H1 (cell line): ENCODE data around the gene TCF21. TPM values are rescaled to one million over a fixed set of nuclear protein-coding genes. Genes with fewer than 3 reads are reported as not detected.
A peak's percentile ranks its signal among the peaks of the same experiment; 100 is the strongest.

Experiments
- CTCF ChIA-PET: fragments of 300-600 bp; sonication (Branson Sonifier 250); formaldehyde crosslinking; loops from one replicate; lab custom pipeline; 2021; ENCODE audit not compliant: partially characterized antibody; lab: Charles Lee
- POLR2A ChIA-PET: fragments of 300-600 bp; sonication (Branson Sonifier 250); formaldehyde crosslinking; loops from one replicate; lab custom pipeline; 2021; ENCODE audit warnings: inconsistent platforms; ENCODE audit not compliant: partially characterized antibody; lab: Charles Lee
- DNase-seq, 2 experiments: peaks; one replicate each; pipeline versions ENCODE4 v3.0.0 to v3.0.0-alpha.2; 2010 to 2022; ENCODE audit warnings: low spot score in 2 of 2, low read depth in 1 of 2, mixed read lengths in 1 of 2
- FAIRE-seq: peaks from 2 replicates; lab custom pipeline; 2011; peaks lifted over from hg19 to GRCh38; lab: Jason Lieb, UNC
- H2AFZ ChIP-seq: 2 replicates; pipeline ENCODE4 v1.8.1; 2012; ENCODE audit warnings: low read length, inconsistent platforms
- H2AK5ac ChIP-seq: 2 replicates; pipeline ENCODE4 v1.6.1; 2013; ENCODE audit warnings: low read depth, low read length
- H2BK120ac ChIP-seq: replicated peaks from 2 replicates; pipeline ENCODE3; 2013; ENCODE audit warnings: low read depth, low read length, inconsistent platforms
- H2BK12ac ChIP-seq: 2 replicates; pipeline ENCODE4 v1.6.1; 2013; ENCODE audit warnings: low read depth, low read length
- H2BK15ac ChIP-seq: 2 replicates; pipeline ENCODE4 v1.6.1; 2013; ENCODE audit warnings: low read length
- H2BK20ac ChIP-seq: 2 replicates; pipeline ENCODE4 v1.6.1; 2013; ENCODE audit warnings: low read length
- H2BK5ac ChIP-seq: 2 replicates; pipeline ENCODE4 v1.6.1; 2013; ENCODE audit warnings: low read depth, low read length
- H3K14ac ChIP-seq: 2 replicates; pipeline ENCODE4 v1.6.1; 2013; ENCODE audit warnings: inconsistent platforms; ENCODE audit not compliant: insufficient read length
- H3K18ac ChIP-seq: 2 replicates; pipeline ENCODE4 v1.6.1; 2013; ENCODE audit warnings: low read length; ENCODE audit errors: extremely low read depth
- H3K23ac ChIP-seq: 2 replicates; pipeline ENCODE4 v1.6.1; 2013; ENCODE audit warnings: inconsistent platforms; ENCODE audit not compliant: insufficient read length
- H3K23me2 ChIP-seq: 2 replicates; pipeline ENCODE4 v1.6.1; 2013; ENCODE audit warnings: low read depth, low read length
- H3K27ac ChIP-seq: 2 replicates; pipeline ENCODE4 v1.6.1; 2011; ENCODE audit warnings: low read depth, low read length, inconsistent platforms
- H3K27me3 ChIP-seq, 4 experiments: replicated peaks in 1 of 4; 1 replicate in 1 of 4; 2 replicates in 3 of 4; pipeline versions ENCODE4 v1.6.1 to v1.8.1; 2011 to 2013; ENCODE audit warnings: low read length in 3 of 4, mild to moderate bottlenecking in 3 of 4, inconsistent platforms in 2 of 4, mixed read lengths in 2 of 4, moderate library complexity in 1 of 4; ENCODE audit not compliant: control insufficient read depth in 3 of 4, insufficient read depth in 3 of 4; ENCODE audit errors: extremely low read depth in 1 of 4
- H3K36me3 ChIP-seq, 4 experiments: 2 replicates each; pipeline versions ENCODE4 v1.6.1 to v1.8.1; 2011 to 2013; ENCODE audit warnings: mild to moderate bottlenecking in 4 of 4, low read length in 3 of 4, moderate library complexity in 2 of 4, control low read depth in 1 of 4, inconsistent platforms in 1 of 4; ENCODE audit not compliant: insufficient read depth in 4 of 4, control insufficient read depth in 2 of 4
- H3K4ac ChIP-seq: replicated peaks from 2 replicates; pipeline ENCODE3; 2013; ENCODE audit warnings: low read length, low read depth, mixed read lengths, inconsistent platforms; ENCODE audit not compliant: insufficient read length
- H3K4me1 ChIP-seq, 4 experiments: replicated peaks in 1 of 4; 1 replicate in 1 of 4; 2 replicates in 3 of 4; pipeline versions ENCODE4 v1.6.1 to v1.8.1; 2011 to 2013; ENCODE audit warnings: low read length in 3 of 4, inconsistent platforms in 2 of 4, mixed read lengths in 1 of 4; ENCODE audit not compliant: insufficient read depth in 4 of 4, control insufficient read depth in 3 of 4
- H3K4me2 ChIP-seq, 2 experiments: 2 replicates each; pipeline versions ENCODE4 v1.6.1 to v1.8.1; 2011 to 2013; ENCODE audit warnings: low read depth in 2 of 2, low read length in 2 of 2, control low read depth in 1 of 2, inconsistent platforms in 1 of 2, mild to moderate bottlenecking in 1 of 2; ENCODE audit not compliant: insufficient read depth in 1 of 2
- H3K4me3 ChIP-seq, 4 experiments: fragments of 200-600, 300-600 bp in 1 of 4; sonication (generic), shearing (Covaris generic), sonication (Bioruptor Twin) in 1 of 4; 2 replicates each; pipeline versions ENCODE4 v1.5.1 to v1.8.1; 2011 to 2016; ENCODE audit warnings: low read length in 4 of 4, low read depth in 3 of 4, control low read depth in 2 of 4, inconsistent platforms in 2 of 4, mild to moderate bottlenecking in 2 of 4, mixed read lengths in 1 of 4, moderate library complexity in 1 of 4; ENCODE audit not compliant: insufficient read depth in 2 of 4; ENCODE audit errors: extremely low read depth in 1 of 4
- H3K56ac ChIP-seq: replicated peaks from 2 replicates; pipeline ENCODE3; 2013; ENCODE audit warnings: low read depth, mild to moderate bottlenecking, mixed read lengths, low read length, inconsistent platforms; ENCODE audit not compliant: insufficient read length
- H3K79me1 ChIP-seq: 2 replicates; pipeline ENCODE4 v1.6.1; 2013; ENCODE audit warnings: low read depth, low read length, control low read depth
- H3K79me2 ChIP-seq, 2 experiments: 2 replicates each; pipeline versions ENCODE4 v1.6.1 to v1.8.1; 2012 to 2013; ENCODE audit warnings: low read length in 2 of 2, mild to moderate bottlenecking in 2 of 2, inconsistent platforms in 1 of 2; ENCODE audit not compliant: insufficient read depth in 2 of 2, control insufficient read depth in 1 of 2
- H3K9ac ChIP-seq, 4 experiments: replicated peaks in 1 of 4; 1 replicate in 1 of 4; 2 replicates in 3 of 4; pipeline versions ENCODE4 v1.6.1 to v1.8.1; 2011 to 2013; ENCODE audit warnings: low read depth in 3 of 4, low read length in 3 of 4, control low read depth in 2 of 4, mild to moderate bottlenecking in 2 of 4, moderate library complexity in 2 of 4, inconsistent platforms in 1 of 4; ENCODE audit errors: extremely low read depth in 1 of 4
- H3K9me3 ChIP-seq, 2 experiments: 2 replicates each; pipeline versions ENCODE4 v1.6.1 to v1.8.1; 2012 to 2013; ENCODE audit warnings: mild to moderate bottlenecking in 2 of 2, moderate library complexity in 2 of 2, control low read depth in 1 of 2, inconsistent platforms in 1 of 2, low read depth in 1 of 2, low read length in 1 of 2, mixed read lengths in 1 of 2; ENCODE audit not compliant: insufficient read depth in 2 of 2
- H4K20me1 ChIP-seq, 2 experiments: replicated peaks in 1 of 2; 2 replicates each; pipeline versions ENCODE3 to v1.8.1; 2011 to 2013; ENCODE audit warnings: inconsistent platforms in 2 of 2, low read length in 2 of 2, mild to moderate bottlenecking in 1 of 2; ENCODE audit not compliant: insufficient read depth in 2 of 2, control insufficient read depth in 1 of 2
- H4K5ac ChIP-seq: 2 replicates; pipeline ENCODE4 v1.6.1; 2013; ENCODE audit warnings: low read length, low read depth, mixed read lengths, inconsistent platforms; ENCODE audit not compliant: insufficient read length
- H4K8ac ChIP-seq: 2 replicates; pipeline ENCODE4 v1.8.0; 2013; ENCODE audit warnings: mild to moderate bottlenecking, moderate library complexity, low read length, inconsistent platforms; ENCODE audit not compliant: insufficient read depth; ENCODE audit errors: extremely low read depth
- H4K91ac ChIP-seq: replicated peaks from 2 replicates; pipeline ENCODE3; 2013; ENCODE audit warnings: low read length, mixed read lengths, inconsistent platforms; ENCODE audit not compliant: insufficient read length
- CBX5 ChIP-seq: fragments of 300-800, 300-1000 bp; sonication (generic); IDR thresholded peaks from 2 replicates; pipeline ENCODE4 v1.7.1; 2016; ENCODE audit warnings: antibody characterized with exemption, low read length, low read depth
- HDAC2 ChIP-seq, 2 experiments: fragments of 300-600 bp in 1 of 2; sonication (generic) in 1 of 2; IDR thresholded peaks; 2 replicates each; pipeline ENCODE4 v1.6.1; 2011 to 2012; ENCODE audit warnings: low read depth in 2 of 2, low read length in 2 of 2, mild to moderate bottlenecking in 2 of 2, moderate library complexity in 2 of 2, borderline replicate concordance in 1 of 2, inconsistent platforms in 1 of 2
- MAFK ChIP-seq: IDR thresholded peaks from 2 replicates; pipeline ENCODE4 v1.6.1; 2012; ENCODE audit warnings: low read depth, mild to moderate bottlenecking, improper control_type of control experiment, low read length
- TAF7 ChIP-seq: optimal IDR thresholded peaks from 2 replicates; pipeline ENCODE3; 2011; ENCODE audit warnings: low read depth, mild to moderate bottlenecking, inconsistent platforms, low read length, moderate library complexity, borderline replicate concordance
- WGBS, 2 experiments: shearing (Covaris generic) in 1 of 2; methylation state at CpG; one replicate each; pipeline versions ENCODE4 v1.1.6 to v1.1.7; 2013 to 2015; ENCODE audit warnings: low lambda C conversion rate in 2 of 2, mixed read lengths in 2 of 2, inconsistent platforms in 1 of 2, low coverage in 1 of 2, missing lambda C conversion rate in 1 of 2; ENCODE audit not compliant: insufficient replicate concordance in 2 of 2, insufficient coverage in 1 of 2, insufficient read length in 1 of 2; ENCODE audit errors: extremely low coverage in 1 of 2, missing lambda C conversion rate in 1 of 2; 5-methylcytosine and 5-hydroxymethylcytosine counted together
- polyA plus RNA-seq, 7 experiments: library from polyadenylated mRNA; depleted of rRNA in 3 of 7; stranded (reverse) in 5 of 7; unstranded in 2 of 7; fragments of >200 nt in 5 of 7; fragments of 200-250 nt in 2 of 7; gene quantifications; 1 replicate in 5 of 7; 2 replicates in 1 of 7; 4 replicates in 1 of 7; pipeline versions ENCODE4 v1.2.1 to v1.2.3, GENCODE V29; 2011 to 2013; ENCODE audit warnings: missing spikeins in 2 of 7, mixed read lengths in 2 of 7
- total RNA-seq: library from RNA; stranded (reverse); fragmentation: NEBNext Ultra II Directional; extraction: Animal tissue kit (Norgen Biotek cat#: 25700); gene quantifications from 2 replicates; pipeline ENCODE4 v1.2.1, GENCODE V29; 2021

TCF21 gene
- total and polyA plus RNA-seq, 2 of the 8 experiments (the other 6 are each of a cell fraction or from before 2014, with no cell fraction given) = 0.05 to 0.09 TPM

DNA sequence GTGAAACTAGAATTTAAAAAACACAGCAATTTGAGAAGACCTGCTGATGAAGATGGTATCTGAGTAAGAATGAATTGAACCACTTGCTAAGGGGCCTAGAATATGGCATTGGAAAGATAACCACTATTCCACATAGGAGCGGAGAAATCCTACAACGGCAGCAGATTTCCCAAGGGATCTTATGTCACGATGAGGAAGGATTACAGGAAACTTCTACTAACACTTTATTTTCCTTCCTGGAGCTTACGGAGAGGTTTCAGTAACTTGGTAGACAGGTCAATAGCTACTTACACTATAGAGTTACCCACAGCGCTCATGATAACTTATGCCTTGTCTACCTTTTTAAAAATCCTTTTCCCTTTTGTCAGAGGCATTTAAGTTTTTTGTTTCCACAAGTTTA is 11.8 kb upstream of the TCF21 start:
- H4K5ac ChIP-seq = no peak overlapping the region
- H4K20me1 ChIP-seq = no peaks in the 10 kb centered on the region
- 79% methylated on average over 5 of the region's 5 CpGs; no CpG with 5 or more reads in 1 of the 2 experiments for WGBS, 2 experiments
- TF ChIP-seq MAFK = no peak
- TF ChIP-seq TAF7 = no peak
- no peak for TF ChIP-seq CBX5
- TF ChIP-seq HDAC2 (IDR thresholded peaks at IDR 0.05; ENCODE audit: borderline replicate concordance in 1 of 2, low read depth in 2 of 2, low read length in 2 of 2) = no peak
- H2BK120ac ChIP-seq = no peak overlapping the region
- no peak overlapping the region for H4K8ac ChIP-seq
- 0 out of 2 replicates have a peak overlapping the region, but pooled peaks have one; percentile 28 for H2AFZ ChIP-seq
- no peak overlapping the region for H3K27ac ChIP-seq
- H3K9me3 ChIP-seq = no peaks in the 10 kb centered on the region
- H2BK12ac ChIP-seq = no peak overlapping the region
- H2BK20ac ChIP-seq = no peak overlapping the region
- DNase-seq = no peak
- no peaks in the 10 kb centered on the region for H3K27me3 ChIP-seq
- H3K4ac ChIP-seq = no peak overlapping the region
- no peaks in the 10 kb centered on the region for H3K23me2 ChIP-seq
- H2BK5ac ChIP-seq = no peak overlapping the region
- no peak overlapping the region for H3K4me3 ChIP-seq
- H3K36me3 ChIP-seq = no peaks in the 10 kb centered on the region
- no peak overlapping the region for H3K4me2 ChIP-seq
- no peak overlapping the region for H3K9ac ChIP-seq
- H3K4me1 ChIP-seq = no peaks in the 10 kb centered on the region
- H3K56ac ChIP-seq = no peak overlapping the region
- ChIA-PET CTCF (interaction anchor here (1.1 to 1.3 kb wide), 3 partner anchors 45 to 308 kb away, joined by 3 to 4 read pairs (median 3); no protein-coding TSS in a partner anchor), POLR2A (no interaction called here)
- H3K23ac ChIP-seq = no peak overlapping the region
- H3K14ac ChIP-seq = no peak overlapping the region
- H3K18ac ChIP-seq = no peak overlapping the region
- H2AK5ac ChIP-seq = no peak overlapping the region
- no peak for FAIRE-seq
- H3K79me2 ChIP-seq = no peaks in the 10 kb centered on the region
- H4K91ac ChIP-seq = no peak overlapping the region
- H3K79me1 ChIP-seq = no peaks in the 10 kb centered on the region
- no peak overlapping the region for H2BK15ac ChIP-seq
